Renal cortical epithelial cell (primary cell): Measurements from ENCODE around the gene POLR3GL. TPM values are rescaled to one million over a fixed set of nuclear protein-coding genes. Genes with fewer than 3 reads are reported as not detected.
"Not testable (repeated sequence)": the region's sequence is repeated elsewhere in the genome, so short reads cannot be mapped to it uniquely, and the experiment has no call there.

Source experiments
- DNase-seq: peaks from one replicate; pipeline ENCODE4 v3.0.0-alpha.2; 2011; ENCODE audit warnings: low read depth
- total RNA-seq: library from RNA; depleted of rRNA; stranded (reverse); fragments of >200 nt; gene quantifications from 2 replicates; pipeline ENCODE4 v1.2.3, GENCODE V29; 2014

The POLR3GL gene, protein sequence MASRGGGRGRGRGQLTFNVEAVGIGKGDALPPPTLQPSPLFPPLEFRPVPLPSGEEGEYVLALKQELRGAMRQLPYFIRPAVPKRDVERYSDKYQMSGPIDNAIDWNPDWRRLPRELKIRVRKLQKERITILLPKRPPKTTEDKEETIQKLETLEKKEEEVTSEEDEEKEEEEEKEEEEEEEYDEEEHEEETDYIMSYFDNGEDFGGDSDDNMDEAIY
- total RNA-seq = 8.9 and 12.4 TPM in 2 replicates

GRCh38 chr1:145964328-145965118 is at the start of gene POLR3GL, which contains the start of gene ANKRD34A:
TSS of gene POLR3GL (plus strand) at chr1:145964690. CDS start at chr1:145974866, 10,176 bp downstream.
TSS of gene ANKRD34A (minus strand) at chr1:145964575. CDS start at chr1:145961759, 2,816 bp downstream.
- DNase-seq = peak; percentile 94

GRCh38 chr1:145916745-145917144 is 47.7 kb upstream of the POLR3GL start:
- peak; percentile 29 for DNase-seq

- DNase-seq = no peak
Measured at GRCh38 chr1:145917595-145917994, 46.9 kb upstream of the POLR3GL start.

DNA sequence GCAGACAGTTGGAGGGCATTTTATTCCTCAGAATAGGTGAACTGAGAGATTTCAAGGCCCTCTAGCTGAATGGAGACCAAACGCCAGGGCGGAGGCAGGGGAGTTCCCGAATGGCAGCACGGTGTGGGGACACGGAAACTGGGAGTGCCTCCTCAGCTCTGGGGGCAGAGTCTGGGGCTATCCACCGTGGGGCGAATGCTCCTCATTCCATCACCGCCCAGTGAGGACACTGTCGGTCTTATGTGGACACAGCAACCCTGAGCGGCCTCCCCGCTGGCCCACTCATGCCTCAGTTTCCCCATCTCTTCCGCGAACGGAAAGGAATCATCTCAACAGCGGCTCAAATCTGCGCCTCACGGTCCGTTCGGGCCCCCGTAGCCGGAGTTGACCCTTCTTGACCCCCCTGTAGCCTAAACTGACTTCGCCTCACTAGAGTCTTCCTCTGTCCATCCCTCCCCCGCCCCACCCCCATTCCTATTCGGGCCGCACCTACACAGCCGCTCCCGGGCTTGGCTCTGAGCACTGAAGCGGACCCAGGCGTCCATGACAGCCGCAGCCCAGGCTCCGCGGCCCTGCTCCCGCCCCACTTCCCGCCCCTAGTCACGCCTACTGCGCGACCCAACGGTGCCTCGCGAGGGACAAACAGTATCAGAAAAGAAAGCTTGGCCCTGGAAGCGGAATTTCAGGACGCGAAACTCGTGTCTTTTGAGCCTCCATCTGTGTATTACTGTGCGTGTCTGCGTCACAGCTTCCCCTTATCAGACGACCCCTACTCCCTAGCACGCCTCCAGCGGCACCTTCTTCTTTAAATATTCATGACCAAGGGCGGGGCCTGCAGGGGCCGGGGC is 46.1 kb upstream of the POLR3GL start, which contains the start of gene PEX11B:
TSS of gene PEX11B (minus strand) at position 574 of the 848 bp plus-strand sequence. CDS start at position 545, 29 bp downstream.
- DNase-seq = peak; percentile 69

DNA sequence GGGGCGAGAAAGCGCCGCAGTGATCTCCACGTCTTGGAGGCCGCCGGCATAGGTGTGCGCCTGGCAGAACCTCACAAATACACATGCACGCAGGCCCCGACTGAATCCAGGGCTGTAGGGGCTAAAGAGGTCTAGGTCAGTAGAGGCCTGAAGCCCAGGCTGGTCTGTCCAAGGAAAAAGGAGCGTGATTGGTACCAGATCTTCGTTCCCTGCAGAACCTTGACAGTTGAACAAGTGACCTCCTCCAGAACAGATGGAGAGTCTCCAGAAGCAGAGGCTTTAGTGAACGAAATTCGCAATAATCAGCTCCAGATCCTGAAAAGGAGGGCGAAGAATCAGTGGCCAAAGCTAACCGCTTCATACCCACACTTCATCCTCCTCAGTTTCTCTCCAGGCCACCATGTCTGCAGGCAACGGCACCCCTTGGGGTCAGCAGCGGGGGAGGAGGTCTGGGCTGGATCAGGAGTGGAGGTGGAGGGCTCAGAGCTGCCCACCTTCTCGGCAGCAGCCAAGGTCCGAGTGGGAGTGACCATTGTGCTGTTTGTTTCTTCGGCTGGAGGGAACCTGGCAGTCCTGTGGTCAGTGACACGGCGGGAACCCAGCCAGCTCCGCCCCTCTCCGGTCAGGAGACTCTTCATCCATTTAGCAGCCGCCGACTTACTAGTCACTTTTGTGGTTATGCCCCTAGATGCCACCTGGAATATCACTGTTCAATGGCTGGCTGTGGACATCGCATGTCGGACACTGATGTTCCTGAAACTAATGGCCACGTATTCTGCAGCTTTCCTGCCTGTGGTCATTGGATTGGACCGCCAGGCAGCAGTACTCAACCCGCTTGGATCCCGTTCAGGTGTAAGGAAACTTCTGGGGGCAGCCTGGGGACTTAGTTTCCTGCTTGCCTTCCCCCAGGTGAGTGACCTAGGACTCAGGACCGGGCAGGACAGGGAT is 45.2 kb upstream of the POLR3GL start:
- peak; percentile 75 for DNase-seq

- DNase-seq = not testable (repeated sequence)
Measured at GRCh38 chr1:145920297-145920696, 44.2 kb upstream of the POLR3GL start.

DNA sequence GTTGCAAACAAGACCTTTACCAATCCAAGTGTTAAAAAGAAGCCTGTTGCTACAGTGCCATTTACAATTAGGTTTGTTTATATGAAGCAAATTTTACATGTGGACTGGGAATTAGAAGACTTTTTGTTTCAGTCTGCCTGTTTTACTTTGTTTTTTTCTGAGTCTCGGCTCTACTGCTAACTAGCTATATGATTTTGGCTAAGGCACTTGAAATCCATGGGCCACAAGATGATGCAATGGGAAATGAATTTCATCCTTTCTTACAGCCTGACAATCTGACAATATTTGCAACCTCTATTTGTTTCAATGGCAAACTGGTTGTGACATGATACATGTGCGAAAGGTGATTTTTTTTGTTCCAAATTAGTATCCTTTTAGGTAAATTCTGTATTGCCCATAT is 42.2 kb upstream of the POLR3GL start:
- DNase-seq = no peak

DNA sequence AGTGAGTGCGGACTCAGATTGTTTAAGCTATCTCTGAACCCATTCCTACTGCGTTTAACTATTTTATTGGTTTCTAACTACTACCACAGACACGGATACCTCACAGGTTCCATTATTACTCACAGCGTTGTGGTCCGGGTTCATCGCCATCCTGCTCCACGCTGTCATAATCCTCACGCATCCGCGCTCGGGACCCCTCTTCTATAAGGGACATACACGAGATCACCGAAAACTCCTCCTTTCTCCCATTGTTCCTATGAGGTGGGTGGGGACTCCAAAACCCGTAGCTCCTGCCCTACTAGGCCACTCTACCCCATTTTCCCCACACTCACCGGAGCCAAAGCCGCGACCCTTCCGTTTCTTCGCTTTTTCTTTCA is 37.8 kb upstream of the POLR3GL start:
- no peak for DNase-seq

DNA sequence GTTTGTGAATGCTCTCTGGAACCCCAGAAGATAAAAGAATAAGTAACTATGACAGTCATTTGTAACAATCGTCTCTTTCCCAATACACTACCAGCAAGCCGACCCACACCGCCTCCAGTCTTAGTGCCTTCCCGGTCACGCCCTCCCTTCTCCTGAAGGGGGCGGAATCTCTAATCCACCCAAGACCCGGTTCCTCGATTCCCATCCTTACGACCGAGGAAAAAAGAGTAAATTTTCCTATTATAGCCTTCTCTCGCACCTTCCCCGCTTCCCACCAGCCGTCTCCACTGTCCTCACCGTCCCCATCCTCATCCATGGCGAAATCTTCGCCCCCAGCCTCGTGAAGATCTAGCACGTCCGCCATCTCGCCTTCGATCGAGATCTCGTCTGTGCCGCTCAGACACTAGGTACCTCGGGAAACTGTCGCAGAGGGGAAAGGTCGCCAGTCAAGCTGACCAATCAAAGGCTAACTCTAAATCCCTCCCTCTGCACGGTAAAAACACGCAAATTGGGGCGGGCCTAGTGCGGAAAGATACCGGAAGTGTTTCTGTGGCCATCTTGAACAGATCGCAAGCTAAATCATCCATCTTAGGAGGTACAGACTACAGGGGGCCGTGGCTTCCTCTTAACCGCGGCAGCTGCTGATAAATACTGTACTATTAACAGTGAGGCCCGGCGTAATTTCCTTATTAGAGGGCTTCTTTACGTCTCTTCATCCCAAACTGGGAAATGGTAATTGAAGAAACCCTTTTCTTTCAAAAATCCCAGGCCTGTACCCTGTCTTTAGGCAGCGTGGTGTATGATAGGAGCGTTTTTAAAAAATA is 37.2 kb upstream of the POLR3GL start, which contains the start of gene RBM8A:
TSS of gene RBM8A (minus strand) at position 422 of the 824 bp plus-strand sequence. CDS start at position 364, 58 bp downstream.
- DNase-seq = peak; percentile 98

GRCh38 chr1:145927916-145928643 is 36.4 kb upstream of the POLR3GL start:
- no peak for DNase-seq

- DNase-seq = not testable (repeated sequence)
Measured at GRCh38 chr1:145932522-145933009, 31.9 kb upstream of the POLR3GL start.

DNA sequence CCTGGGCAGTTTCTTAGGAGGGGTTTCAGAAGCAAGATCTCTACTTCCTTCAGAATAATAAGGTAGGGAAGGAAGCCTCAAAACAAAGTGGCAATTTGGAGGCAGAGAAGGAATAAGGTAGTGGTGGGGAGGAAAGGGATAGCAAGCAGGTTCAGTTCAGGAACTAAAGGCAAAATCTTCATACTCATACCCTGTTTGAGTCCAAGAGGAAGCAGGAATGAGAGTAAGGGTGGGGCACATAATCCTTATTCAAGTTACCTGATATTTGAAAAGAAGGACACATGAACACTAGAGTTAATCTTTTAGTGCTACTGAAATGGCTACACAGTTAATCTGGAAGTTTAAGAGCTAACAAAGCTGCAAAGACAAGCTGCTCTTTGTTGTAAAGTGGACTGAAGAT is 28.8 kb upstream of the POLR3GL start:
- no peak for DNase-seq

DNA sequence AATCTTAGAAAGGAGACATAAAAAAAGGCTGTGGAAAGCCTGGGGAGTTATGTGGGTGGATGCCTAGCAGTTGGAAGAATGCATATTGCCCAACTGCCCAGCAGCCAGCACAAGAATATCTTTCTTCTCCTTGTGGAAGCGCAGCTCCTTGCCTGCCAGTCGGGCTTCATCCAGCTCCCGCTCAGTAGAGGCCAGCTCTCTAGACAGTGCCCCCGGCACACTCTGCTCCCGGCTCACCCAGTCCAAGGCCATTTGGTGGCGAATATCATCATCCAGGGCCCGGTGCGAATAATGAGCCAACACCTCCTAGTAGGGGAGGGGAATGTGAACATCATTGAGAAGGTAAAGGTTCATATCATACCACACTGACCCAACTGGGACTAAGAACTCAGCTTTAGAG is 28.2 kb upstream of the POLR3GL start:
- DNase-seq = no peak

DNA sequence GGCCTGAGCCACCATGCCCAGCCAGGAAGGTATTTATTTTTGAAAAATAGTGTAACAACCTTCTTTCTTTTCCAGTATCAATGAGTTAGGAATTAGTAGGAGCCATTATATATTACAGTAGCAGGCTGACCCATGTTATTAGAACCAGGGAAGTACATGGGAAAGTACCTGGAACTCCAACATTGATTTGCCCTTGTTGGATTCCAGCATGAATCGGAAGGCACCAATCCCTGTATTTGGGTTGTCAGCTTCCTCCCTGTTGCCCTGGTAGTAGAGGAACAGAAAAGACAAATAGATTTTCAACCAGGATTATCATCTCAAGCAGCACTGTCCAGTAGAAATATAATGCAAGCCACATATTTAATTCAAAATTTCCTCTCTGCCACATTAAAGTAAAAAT is 27.1 kb upstream of the POLR3GL start:
- no peak for DNase-seq

GRCh38 chr1:145942405-145942804 is 22.1 kb upstream of the POLR3GL start:
- DNase-seq = no peak

DNA sequence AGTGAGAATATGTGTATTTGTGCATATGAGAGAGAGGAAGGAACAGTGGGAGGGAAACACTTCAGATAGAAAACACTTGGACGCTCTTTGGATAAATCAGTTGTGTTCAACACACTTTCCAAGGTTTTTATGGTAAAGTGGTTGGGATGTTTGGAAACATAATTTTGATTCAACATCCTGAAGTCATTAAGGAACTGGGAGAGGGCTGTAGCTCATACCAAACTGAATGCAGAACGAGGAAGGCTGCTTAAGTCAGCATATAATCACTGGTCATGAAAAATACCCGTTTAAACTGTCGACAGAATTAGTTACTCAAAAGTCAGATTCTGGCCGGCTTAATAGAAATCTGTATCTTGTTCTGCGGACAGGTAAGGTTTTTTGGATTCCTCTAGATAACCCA is 21.6 kb upstream of the POLR3GL start:
- no peak for DNase-seq

DNA sequence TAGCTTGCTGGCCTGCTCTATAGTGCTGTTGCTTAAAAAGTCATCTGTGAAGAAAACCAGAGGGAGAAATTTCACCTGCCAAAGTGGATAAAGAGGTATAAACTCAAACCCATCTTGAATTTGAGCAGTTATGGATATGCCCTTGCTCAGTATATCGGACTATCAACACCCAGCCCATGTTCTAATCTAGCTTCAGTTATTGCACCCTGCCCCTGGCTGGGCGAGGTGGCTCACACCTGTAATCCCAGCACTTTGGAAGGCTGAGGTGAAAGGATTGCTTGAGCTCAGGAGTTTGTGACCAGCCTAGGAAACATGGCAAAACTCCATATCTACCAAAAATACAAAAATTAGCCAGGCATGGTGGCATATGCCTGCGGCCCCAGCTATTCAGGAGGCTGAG is 20.0 kb upstream of the POLR3GL start:
- DNase-seq = no peak

DNA sequence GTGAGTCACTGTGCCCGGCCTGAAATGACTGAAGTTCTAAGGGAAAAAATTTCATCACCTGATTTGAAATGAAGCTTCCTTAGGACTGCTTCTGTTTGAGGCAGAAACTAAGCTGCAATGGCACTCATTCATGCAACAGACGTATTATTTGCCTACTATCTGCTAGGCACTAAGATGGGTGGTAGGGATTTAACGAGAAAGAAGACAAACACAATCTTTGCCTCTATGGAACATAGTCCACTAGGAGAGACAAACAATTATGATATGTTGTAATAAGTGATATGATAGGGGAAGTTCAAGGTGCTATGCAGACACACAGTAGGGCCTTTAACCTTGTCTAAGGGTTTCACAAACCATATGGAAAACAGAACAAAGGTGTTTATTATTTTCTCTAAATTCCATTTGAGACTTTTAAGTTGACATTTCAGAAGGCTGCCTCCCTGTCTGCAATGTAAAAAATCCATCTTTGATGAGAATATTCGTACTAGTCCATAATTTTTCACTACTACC is 18.0 kb upstream of the POLR3GL start:
- DNase-seq = no peak

DNA sequence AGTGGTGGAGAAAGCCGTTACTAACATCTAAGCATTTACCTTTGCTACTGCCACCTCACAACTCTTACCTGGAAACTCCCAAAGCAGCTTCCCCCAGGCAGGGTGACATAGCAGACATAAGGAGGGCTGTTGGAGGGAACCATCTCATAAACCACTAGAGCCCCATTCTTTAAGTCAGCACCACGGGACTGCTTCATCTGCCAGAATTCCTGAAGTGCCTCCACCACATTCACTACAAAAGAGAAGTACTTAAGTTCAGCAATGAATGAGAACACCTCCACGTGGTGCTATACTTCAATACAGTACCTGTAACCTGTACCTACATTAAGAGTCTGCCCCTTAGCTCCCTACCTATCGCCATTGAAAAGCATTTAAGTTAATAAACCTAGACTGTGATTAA is 16.9 kb upstream of the POLR3GL start:
- DNase-seq = no peak
